NCI-H82 treated with DMSO at 0.1 percent for 48 hours (cell line): ENCODE measurements around the gene IPO7.

ENCODE experiments used
- DNase-seq: peaks from one replicate; lab custom pipeline; 2025; ENCODE audit not compliant: unreplicated experiment; lab: John Stamatoyannopoulos, UW

Gene IPO7

GRCh38 chr11:9489080-9489765 is 104.8 kb downstream of the IPO7 start:
- no peak for DNase-seq

- DNase-seq, result no peak
Observed at GRCh38 chr11:9490376-9490775, 105.9 kb downstream of the IPO7 start.

- no peak for DNase-seq
Observed at GRCh38 chr11:9493492-9493891, 109.0 kb downstream of the IPO7 start.

GRCh38 chr11:9494316-9494715 is 109.9 kb downstream of the IPO7 start:
- no peak for DNase-seq

- DNase-seq, result no peak
Observed at GRCh38 chr11:9495803-9496514, 111.5 kb downstream of the IPO7 start.
